ENCODE data around the gene C7orf57.
A peak's percentile ranks its signal among the peaks of the same experiment; 100 is the strongest.

C7orf57 gene

GRCh38 chr7:48035967-48036478 lies 680 bp downstream of the C7orf57 start:
- peak; percentile 20 for DNase-seq (ENCODE audit: low read depth)
- peak overlapping the region; percentile 68 for H3K4me3 ChIP-seq (ENCODE audit: low read length)
- no peak for TF ChIP-seq CTCF (conservative IDR thresholded peaks at IDR 0.05; ENCODE audit: low read length)

- TF ChIP-seq CTCF (conservative IDR thresholded peaks at IDR 0.05; ENCODE audit: low read length) = no peak
- no peak for DNase-seq (ENCODE audit: low read depth)
- H3K4me3 ChIP-seq (ENCODE audit: low read length) = no peak overlapping the region
These were observed 3.6 kb downstream of the C7orf57 start for GRCh38 chr7:48038815-48039506.

- TF ChIP-seq CTCF (conservative IDR thresholded peaks at IDR 0.05; ENCODE audit: low read length) = no peak
- no peak overlapping the region for H3K4me3 ChIP-seq (ENCODE audit: low read length)
- DNase-seq (ENCODE audit: low read depth) = no peak
These were observed 5.8 kb downstream of the C7orf57 start for GRCh38 chr7:48040944-48041652.

- no peak for TF ChIP-seq CTCF (conservative IDR thresholded peaks at IDR 0.05; ENCODE audit: low read length)
- H3K4me3 ChIP-seq (ENCODE audit: low read length) = no peak overlapping the region
- DNase-seq (ENCODE audit: low read depth) = peak; percentile 74
These were observed 6.3 kb downstream of the C7orf57 start for GRCh38 chr7:48041653-48041970.

GRCh38 chr7:48042216-48042615 lies 6.9 kb downstream of the C7orf57 start:
- peak; percentile 61 for DNase-seq (ENCODE audit: low read depth)
- no peak overlapping the region for H3K4me3 ChIP-seq (ENCODE audit: low read length)
- TF ChIP-seq CTCF (conservative IDR thresholded peaks at IDR 0.05; ENCODE audit: low read length) = no peak

- DNase-seq (ENCODE audit: low read depth) = no peak
- H3K4me3 ChIP-seq (ENCODE audit: low read length) = no peak overlapping the region
- no peak for TF ChIP-seq CTCF (conservative IDR thresholded peaks at IDR 0.05; ENCODE audit: low read length)
These were observed 7.3 kb downstream of the C7orf57 start for GRCh38 chr7:48042636-48043035.

All from AG10803 (cell line).